Measurements from ENCODE around the gene SH3GLB2. TPM values are rescaled to one million over a fixed set of nuclear protein-coding genes. Genes with fewer than 3 reads are reported as not detected.

SH3GLB2 gene
- total RNA-seq, 1 experiment from 2014 or later = 52.7 TPM

DNA sequence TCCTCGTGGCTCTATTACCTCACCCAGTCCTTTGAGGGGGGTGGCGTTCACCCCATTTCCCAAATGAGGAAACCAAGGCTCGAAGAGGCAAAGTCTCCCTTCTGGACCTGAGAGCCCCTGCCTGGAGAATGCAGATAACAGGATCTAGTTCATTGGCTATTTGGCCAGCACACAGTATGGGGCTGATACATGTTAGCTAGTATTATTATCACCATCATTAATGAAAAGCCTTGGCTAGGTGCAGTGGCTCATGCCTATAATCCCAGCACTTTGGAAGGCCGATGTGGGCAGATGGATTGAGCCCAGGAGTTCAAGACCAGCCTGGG lies 4.3 kb downstream of the SH3GLB2 start:
- no peak for TF ChIP-seq EZH2 (IDR thresholded peaks at IDR 0.05; ENCODE audit: borderline replicate concordance, low read depth, low read length, poor library complexity, severe bottlenecking)
- TF ChIP-seq, protein P1, sequence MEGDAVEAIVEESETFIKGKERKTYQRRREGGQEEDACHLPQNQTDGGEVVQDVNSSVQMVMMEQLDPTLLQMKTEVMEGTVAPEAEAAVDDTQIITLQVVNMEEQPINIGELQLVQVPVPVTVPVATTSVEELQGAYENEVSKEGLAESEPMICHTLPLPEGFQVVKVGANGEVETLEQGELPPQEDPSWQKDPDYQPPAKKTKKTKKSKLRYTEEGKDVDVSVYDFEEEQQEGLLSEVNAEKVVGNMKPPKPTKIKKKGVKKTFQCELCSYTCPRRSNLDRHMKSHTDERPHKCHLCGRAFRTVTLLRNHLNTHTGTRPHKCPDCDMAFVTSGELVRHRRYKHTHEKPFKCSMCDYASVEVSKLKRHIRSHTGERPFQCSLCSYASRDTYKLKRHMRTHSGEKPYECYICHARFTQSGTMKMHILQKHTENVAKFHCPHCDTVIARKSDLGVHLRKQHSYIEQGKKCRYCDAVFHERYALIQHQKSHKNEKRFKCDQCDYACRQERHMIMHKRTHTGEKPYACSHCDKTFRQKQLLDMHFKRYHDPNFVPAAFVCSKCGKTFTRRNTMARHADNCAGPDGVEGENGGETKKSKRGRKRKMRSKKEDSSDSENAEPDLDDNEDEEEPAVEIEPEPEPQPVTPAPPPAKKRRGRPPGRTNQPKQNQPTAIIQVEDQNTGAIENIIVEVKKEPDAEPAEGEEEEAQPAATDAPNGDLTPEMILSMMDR (conservative IDR thresholded peaks at IDR 0.05; ENCODE audit: low read depth, low read length) = no peak
- Histone ChIP-seq H3K4me3 (ENCODE audit: low read depth, low read length, poor library complexity, severe bottlenecking) (no peak overlapping the region), H3K27me3 (replicated peaks; ENCODE audit: insufficient read depth, low read depth, low read length, poor library complexity) (no peaks in the 10 kb centered on the region), H3K9me3 (ENCODE audit: low read depth, low read length, poor library complexity, severe bottlenecking) (no peaks in the 10 kb centered on the region), H3K36me3 (ENCODE audit: insufficient read depth, low read length, poor library complexity, severe bottlenecking) (no peaks in the 10 kb centered on the region), H3K4me1 (ENCODE audit: insufficient read depth, low read length, poor library complexity, severe bottlenecking) (peaks cover 20% of the 10 kb centered on the region), H3K27ac (ENCODE audit: low read depth, low read length, poor library complexity, severe bottlenecking) (no peak overlapping the region)
- intact Hi-C loops (cut with micrococcal nuclease; ENCODE audit: unreplicated experiment) = no loop called here
- ChIA-PET POLR2A (ENCODE audit: low non-redundant PET) (no interaction called here), CTCF (no interaction called here)
- no TSS peak for BruUV-seq (replicated peaks)
- DNase-seq (ENCODE audit: low spot score) = no peak

DNA sequence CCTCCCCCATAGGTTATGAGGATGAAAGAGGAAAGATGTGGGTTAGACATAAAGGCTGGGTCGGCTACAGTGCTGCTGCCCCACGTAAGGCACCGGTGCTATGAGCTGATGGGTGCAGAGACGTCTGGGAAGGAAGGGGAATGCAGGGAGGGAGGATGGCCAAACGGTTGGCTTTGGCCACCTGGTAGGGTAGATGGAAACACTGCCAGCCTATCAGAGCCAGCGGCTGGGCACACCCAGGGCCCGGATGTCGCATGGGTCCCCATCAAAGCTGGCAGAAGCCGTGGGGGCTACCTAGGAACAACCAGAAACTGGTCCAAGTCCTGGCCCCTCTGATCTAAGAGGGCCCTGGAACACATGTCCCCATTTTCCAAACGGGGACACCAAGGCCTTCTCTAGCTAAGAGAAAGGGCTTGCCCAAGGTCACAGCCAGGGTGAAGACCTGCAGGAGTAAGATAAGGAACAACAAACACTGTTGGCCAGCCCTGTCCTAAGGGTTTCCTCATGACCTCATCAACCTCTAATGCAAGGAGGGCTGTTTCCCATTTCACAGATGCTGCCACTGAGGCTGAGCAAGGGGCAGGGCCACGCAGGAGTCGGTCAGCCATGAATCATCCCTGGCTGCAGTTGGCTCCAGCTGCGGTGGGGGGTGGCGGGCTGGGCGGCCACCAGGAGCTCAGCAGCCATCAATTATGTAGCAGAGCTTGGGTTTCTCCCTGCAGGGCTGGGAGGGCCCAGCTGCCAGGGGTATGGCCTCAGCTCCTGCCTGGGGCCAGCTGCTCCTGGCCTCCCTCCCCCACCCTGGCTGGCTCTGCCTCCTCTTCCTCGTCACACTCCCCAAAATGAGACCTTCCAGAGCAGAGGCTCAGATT lies 4.9 kb downstream of the SH3GLB2 start:
- no TSS peak for BruUV-seq (replicated peaks)
- POLR2A ChIA-PET (ENCODE audit: low non-redundant PET) = interaction anchor here (0.6 kb wide), 1 partner anchor 249 kb away, joined by 18 read pairs; no protein-coding TSS in a partner anchor
- Histone ChIP-seq H3K4me1 (ENCODE audit: insufficient read depth, low read length, poor library complexity, severe bottlenecking) (peaks cover 20% of the 10 kb centered on the region), H3K4me3 (ENCODE audit: low read depth, low read length, poor library complexity, severe bottlenecking) (no peak overlapping the region), H3K9me3 (ENCODE audit: low read depth, low read length, poor library complexity, severe bottlenecking) (no peaks in the 10 kb centered on the region), H3K36me3 (ENCODE audit: insufficient read depth, low read length, poor library complexity, severe bottlenecking) (no peaks in the 10 kb centered on the region), H3K27me3 (replicated peaks; ENCODE audit: insufficient read depth, low read depth, low read length, poor library complexity) (no peaks in the 10 kb centered on the region), H3K27ac (ENCODE audit: low read depth, low read length, poor library complexity, severe bottlenecking) (no peak overlapping the region)
- no peak for DNase-seq (ENCODE audit: low spot score)
- CTCF ChIA-PET = no interaction called here
- intact Hi-C loops (cut with micrococcal nuclease; ENCODE audit: unreplicated experiment) = no loop called here
- TF ChIP-seq, protein P1 (conservative IDR thresholded peaks at IDR 0.05; ENCODE audit: low read depth, low read length) = no peak
- no peak for TF ChIP-seq EZH2 (IDR thresholded peaks at IDR 0.05; ENCODE audit: borderline replicate concordance, low read depth, low read length, poor library complexity, severe bottlenecking)

DNA sequence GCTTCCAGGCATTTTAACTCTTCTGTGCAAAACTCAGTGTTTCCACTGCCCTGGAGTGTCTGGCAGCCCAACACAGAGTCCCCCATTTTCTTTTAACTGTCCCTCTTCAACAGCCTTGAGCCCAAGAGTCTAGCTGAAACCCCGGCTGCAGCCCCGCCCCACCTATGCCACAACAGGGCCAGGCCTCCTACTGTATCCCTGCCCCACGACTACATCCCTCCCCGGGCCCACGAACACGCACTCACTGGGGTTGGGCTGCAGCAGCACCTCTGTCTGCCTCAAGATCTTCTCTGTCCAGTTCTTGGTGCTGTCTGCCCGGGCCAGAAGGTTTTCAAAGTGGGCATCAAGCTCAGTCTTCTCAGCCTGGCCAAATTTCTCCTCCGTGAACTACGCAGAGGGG lies 6.1 kb downstream of the SH3GLB2 start:
- no peak overlapping the region for H3K4me3 ChIP-seq (ENCODE audit: low read depth, low read length, poor library complexity, severe bottlenecking)
- ChIA-PET POLR2A (ENCODE audit: low non-redundant PET) (interaction anchor here (0.6 kb wide), 1 partner anchor 95 kb away, joined by 4 read pairs; no protein-coding TSS in a partner anchor), CTCF (no interaction called here)
- peaks cover 14% of the 10 kb centered on the region for H3K4me1 ChIP-seq (ENCODE audit: insufficient read depth, low read length, poor library complexity, severe bottlenecking)
- intact Hi-C loops (cut with micrococcal nuclease; ENCODE audit: unreplicated experiment) = no loop called here
- H3K27ac ChIP-seq (ENCODE audit: low read depth, low read length, poor library complexity, severe bottlenecking) = peak overlapping the region; percentile 30
- H3K9me3 ChIP-seq (ENCODE audit: low read depth, low read length, poor library complexity, severe bottlenecking) = no peaks in the 10 kb centered on the region
- no TSS peak for BruUV-seq (replicated peaks)
- DNase-seq (ENCODE audit: low spot score) = no peak
- no peak for TF ChIP-seq EZH2 (IDR thresholded peaks at IDR 0.05; ENCODE audit: borderline replicate concordance, low read depth, low read length, poor library complexity, severe bottlenecking)
- TF ChIP-seq, protein P1 (conservative IDR thresholded peaks at IDR 0.05; ENCODE audit: low read depth, low read length) = no peak
- no peaks in the 10 kb centered on the region for H3K27me3 ChIP-seq (replicated peaks; ENCODE audit: insufficient read depth, low read depth, low read length, poor library complexity)
- H3K36me3 ChIP-seq (ENCODE audit: insufficient read depth, low read length, poor library complexity, severe bottlenecking) = no peaks in the 10 kb centered on the region
